ENCODE results near the gene NT5DC2. TPM values are rescaled to one million over a fixed set of nuclear protein-coding genes. Genes with fewer than 3 reads are reported as not detected.

The NT5DC2 gene
- total and polyA plus RNA-seq, 3 donors from 2014 or later = 92.4 to 147 (median 137) TPM

- peaks cover 20% of the 10 kb centered on the region for H3K4me1 ChIP-seq
- intact Hi-C loops (cut with DNase I; ENCODE audit: low total_unique reads) = no loop called here
- no peaks in the 10 kb centered on the region for H3K36me3 ChIP-seq (ENCODE audit: low read depth, missing control alignments)
- H3K27ac ChIP-seq = no peak overlapping the region
- TF ChIP-seq, protein P1, sequence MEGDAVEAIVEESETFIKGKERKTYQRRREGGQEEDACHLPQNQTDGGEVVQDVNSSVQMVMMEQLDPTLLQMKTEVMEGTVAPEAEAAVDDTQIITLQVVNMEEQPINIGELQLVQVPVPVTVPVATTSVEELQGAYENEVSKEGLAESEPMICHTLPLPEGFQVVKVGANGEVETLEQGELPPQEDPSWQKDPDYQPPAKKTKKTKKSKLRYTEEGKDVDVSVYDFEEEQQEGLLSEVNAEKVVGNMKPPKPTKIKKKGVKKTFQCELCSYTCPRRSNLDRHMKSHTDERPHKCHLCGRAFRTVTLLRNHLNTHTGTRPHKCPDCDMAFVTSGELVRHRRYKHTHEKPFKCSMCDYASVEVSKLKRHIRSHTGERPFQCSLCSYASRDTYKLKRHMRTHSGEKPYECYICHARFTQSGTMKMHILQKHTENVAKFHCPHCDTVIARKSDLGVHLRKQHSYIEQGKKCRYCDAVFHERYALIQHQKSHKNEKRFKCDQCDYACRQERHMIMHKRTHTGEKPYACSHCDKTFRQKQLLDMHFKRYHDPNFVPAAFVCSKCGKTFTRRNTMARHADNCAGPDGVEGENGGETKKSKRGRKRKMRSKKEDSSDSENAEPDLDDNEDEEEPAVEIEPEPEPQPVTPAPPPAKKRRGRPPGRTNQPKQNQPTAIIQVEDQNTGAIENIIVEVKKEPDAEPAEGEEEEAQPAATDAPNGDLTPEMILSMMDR (IDR thresholded peaks at IDR 0.05) = no peak
- H3K9me3 ChIP-seq = no peaks in the 10 kb centered on the region
- DNase-seq = no peak
- 62 to 65% methylated on average over 9 of the region's 9 CpGs for WGBS, 2 donors
- H3K4me3 ChIP-seq = no peak overlapping the region
- H3K27me3 ChIP-seq = no peaks in the 10 kb centered on the region
These were observed 23.6 kb upstream of the NT5DC2 start for GRCh38 chr3:52557011-52557960.

GRCh38 chr3:52555056-52555455 is 21.4 kb upstream of the NT5DC2 start:
- 84 to 100% methylated on average over 1 of the region's 1 CpG for WGBS, 2 donors
- intact Hi-C loops (cut with DNase I; ENCODE audit: low total_unique reads) = no loop called here
- H3K36me3 ChIP-seq (ENCODE audit: low read depth, missing control alignments) = no peaks in the 10 kb centered on the region

GRCh38 chr3:52554026-52554755 is 20.5 kb upstream of the NT5DC2 start:
- Histone ChIP-seq H3K27ac (no peak overlapping the region), H3K36me3 (ENCODE audit: low read depth, missing control alignments) (no peaks in the 10 kb centered on the region), H3K4me1 (peaks cover 33% of the 10 kb centered on the region), H3K27me3 (no peaks in the 10 kb centered on the region), H3K9me3 (no peaks in the 10 kb centered on the region), H3K4me3 (no peak overlapping the region)
- intact Hi-C loops (cut with DNase I; ENCODE audit: low total_unique reads) = no loop called here
- DNase-seq = no peak
- WGBS, 2 donors = 76 to 91% methylated on average over 5 of the region's 5 CpGs
- TF ChIP-seq, protein P1 (IDR thresholded peaks at IDR 0.05) = no peak
- no peak for TF ChIP-seq POLR2A (IDR thresholded peaks at IDR 0.05)

More at GRCh38 chr3:52555056-52555455, 21.4 kb upstream of the NT5DC2 start:
- H3K4me3 ChIP-seq = no peak overlapping the region
- H3K9me3 ChIP-seq = no peaks in the 10 kb centered on the region
- H3K27me3 ChIP-seq = no peaks in the 10 kb centered on the region
- H3K4me1 ChIP-seq = peaks cover 33% of the 10 kb centered on the region
- no peak for DNase-seq
- H3K27ac ChIP-seq = no peak overlapping the region
- TF ChIP-seq, protein P1 (IDR thresholded peaks at IDR 0.05) = no peak
- no peak for TF ChIP-seq POLR2A (IDR thresholded peaks at IDR 0.05)

GRCh38 chr3:52552089-52552488 is 18.4 kb upstream of the NT5DC2 start:
- no peaks in the 10 kb centered on the region for H3K36me3 ChIP-seq (ENCODE audit: low read depth, missing control alignments)
- intact Hi-C loops (cut with DNase I; ENCODE audit: low total_unique reads) = no loop called here
- no peaks in the 10 kb centered on the region for H3K27me3 ChIP-seq
- H3K27ac ChIP-seq = peak overlapping the region in 1 of 2 donors; percentile 38
- no peak for DNase-seq
- H3K4me3 ChIP-seq = no peak overlapping the region
- no peaks in the 10 kb centered on the region for H3K9me3 ChIP-seq
- TF ChIP-seq, protein P1 (IDR thresholded peaks at IDR 0.05) = no peak
- no peak for TF ChIP-seq POLR2A (IDR thresholded peaks at IDR 0.05)
- 70 to 83% methylated on average over 3 of the region's 3 CpGs for WGBS, 2 donors
- peaks cover 33% of the 10 kb centered on the region for H3K4me1 ChIP-seq

Data from testis (tissue), 3 donors.